GM18502 (cell line): Measurements from ENCODE around the gene MOB3A.
A peak's percentile ranks its signal among the peaks of the same experiment; 100 is the strongest.

Experiments used
- ATAC-seq: cut with Tn5 transposase; IDR thresholded peaks from one replicate; pipeline ENCODE4 v1.9.1; 2021; ENCODE audit warnings: mild to moderate bottlenecking; ENCODE audit not compliant: unreplicated experiment, poor library complexity

Gene MOB3A

DNA sequence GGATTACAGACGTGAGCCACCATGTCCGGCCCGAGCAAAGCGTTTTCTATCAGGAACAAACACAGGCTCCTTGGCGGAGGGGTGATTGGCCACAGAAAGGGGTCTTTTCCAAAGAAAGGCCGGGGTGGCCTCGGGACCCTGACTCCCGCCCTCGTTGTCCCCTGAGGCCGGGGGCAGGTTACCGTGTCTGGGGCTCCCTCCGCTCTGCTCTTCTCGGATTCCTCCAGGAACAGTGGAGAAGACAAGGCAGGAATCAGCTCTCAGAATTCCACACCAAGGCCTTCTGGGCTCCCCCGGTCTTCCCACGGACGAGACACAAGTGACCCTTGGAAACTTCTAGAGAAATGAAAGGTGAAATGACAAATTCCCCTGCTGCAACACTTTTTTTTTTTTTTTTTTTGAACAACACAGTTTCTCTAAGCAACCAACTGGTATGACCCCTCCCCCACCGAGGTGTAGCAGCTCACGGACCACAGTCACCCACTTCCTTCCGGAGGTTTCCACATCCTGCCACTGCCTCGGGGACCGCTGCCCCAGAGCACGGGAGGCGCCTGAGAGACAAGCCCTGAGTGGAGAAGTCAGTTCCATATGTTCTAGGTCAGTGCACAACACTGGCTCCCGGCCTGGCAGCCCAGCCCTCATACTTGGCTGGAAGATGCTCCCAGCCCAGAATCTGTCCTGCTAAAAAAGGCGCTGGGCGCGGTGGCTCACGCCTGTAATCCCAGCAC, 11.0 kb downstream of the MOB3A start:
- ATAC-seq = peak; percentile 40

DNA sequence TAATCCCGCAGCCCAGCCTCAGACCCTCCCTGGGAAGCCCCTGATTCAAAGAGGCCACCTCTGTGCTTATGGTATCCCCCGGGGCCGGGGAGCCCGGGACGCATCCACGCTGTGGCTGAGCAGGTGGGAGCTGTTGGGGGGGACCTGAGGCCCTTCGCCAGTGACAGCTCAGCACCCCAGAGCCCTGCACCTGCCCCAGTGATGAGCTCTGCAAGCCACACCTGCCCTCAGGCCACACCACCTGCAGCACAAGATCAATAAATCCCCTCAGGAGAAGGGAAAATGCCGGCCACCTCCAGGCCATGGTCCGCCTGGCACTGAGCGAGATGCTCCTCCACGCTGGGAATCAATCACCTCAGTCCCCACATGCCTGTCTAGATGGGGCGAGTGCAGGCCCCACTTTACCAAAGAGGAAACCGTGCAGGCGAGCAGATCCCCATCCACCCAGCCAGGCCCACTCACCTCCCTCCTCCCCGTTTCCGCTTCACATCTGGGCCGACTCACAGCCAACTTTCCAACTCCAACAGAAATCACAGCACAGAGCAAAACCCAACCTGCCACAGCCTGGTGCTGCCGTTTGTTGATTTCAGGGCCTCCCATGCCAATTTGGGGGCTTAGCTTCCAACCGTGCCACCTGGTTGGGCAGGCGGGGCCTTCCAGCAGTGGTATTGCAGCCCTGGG, 12.8 kb downstream of the MOB3A start:
- no peak for ATAC-seq

DNA sequence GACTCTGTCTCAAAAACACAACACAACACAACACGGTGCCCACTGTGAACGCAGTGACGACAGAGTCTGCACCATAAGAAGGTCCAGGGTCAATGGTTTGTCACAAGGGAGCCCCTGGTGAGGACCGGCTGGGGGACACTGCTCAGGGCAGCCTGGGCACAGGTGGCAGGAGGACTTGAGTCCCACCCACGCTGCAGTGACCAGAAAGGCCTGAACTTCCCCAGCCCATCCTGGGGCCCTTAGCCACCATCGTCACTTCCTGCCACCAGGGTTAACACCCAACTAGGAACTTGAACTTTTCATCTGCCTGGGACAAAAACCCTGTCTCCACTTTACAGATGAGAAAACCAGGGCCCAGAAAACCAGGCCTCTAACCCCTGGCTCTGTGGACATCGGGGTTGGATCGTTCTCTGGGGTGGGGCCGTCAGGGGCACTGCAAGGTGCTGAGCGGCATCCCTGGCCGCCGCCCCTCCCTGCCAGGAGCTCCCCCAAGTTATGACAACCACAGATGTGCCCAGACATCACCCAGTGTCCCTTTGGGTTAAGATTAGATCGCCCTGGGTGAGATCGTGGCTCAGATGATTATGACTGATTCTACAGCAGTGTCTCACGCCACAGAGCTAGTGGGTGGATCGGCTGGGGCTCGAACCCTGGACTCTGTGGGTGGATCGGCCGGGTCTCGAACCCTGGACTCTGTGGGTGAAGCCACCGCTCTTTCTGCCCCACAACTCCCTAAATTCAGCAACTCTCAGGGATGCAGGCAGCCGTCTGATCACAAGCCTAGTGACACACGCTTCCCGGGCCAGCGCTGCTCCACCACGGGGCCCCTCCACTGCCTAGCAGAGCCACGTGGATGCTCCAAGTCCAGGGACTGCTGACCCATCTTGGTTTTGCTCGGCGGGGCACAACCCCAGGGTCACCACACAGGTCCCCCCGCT, 14.0 kb downstream of the MOB3A start:
- no peak for ATAC-seq

DNA sequence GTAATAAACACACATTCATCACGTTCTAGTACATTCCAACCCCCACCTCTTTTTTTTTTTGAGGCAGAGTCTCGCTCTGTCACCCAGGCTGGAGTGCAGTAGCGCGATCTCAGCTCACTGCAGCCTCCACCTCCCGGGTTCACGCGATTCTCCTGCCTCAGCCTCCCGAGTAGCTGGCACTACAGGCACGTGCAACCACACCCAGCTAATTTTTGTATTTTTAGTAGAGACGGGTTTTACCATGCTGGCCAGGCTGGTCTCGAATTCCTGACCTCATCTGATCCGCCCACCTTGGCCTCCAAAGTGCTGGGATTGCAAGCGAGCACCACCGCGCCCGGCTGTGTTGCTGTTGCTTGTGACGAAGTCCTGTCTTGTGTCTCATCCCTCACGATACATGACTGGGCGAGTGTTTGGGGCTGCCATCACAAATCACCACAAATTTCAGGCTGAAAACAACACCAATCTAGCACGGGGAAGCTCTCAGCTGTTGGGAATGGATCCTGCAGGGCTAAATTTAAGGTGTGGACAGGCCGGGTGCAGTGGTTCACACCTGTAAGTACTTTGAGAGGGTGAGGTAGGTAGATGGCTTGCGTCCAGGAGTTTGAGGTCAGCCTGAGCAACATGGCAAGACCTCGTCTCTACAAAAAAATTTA, 15.7 kb downstream of the MOB3A start:
- no peak for ATAC-seq

DNA sequence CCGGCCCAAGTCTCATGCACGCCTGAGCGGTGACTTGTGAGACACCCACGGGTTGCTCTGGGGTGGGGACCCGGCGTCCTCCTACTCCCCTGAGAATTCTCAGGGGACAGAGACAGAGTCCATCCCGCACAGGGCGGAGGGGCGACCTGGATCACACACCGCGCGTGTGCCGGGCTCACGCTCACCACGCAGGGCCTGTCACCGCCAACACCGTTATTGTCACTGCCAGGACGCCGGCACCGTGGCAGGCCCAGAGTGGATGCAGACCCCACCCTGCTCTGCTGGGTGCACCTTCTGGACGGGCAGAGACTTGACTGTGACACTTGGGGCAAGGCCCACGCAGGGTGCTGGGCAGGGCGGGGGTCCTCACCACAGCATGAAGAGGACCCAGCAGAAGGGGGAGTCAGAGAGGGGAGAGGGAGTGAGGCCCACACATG, 16.2 kb downstream of the MOB3A start:
- ATAC-seq = no peak

DNA sequence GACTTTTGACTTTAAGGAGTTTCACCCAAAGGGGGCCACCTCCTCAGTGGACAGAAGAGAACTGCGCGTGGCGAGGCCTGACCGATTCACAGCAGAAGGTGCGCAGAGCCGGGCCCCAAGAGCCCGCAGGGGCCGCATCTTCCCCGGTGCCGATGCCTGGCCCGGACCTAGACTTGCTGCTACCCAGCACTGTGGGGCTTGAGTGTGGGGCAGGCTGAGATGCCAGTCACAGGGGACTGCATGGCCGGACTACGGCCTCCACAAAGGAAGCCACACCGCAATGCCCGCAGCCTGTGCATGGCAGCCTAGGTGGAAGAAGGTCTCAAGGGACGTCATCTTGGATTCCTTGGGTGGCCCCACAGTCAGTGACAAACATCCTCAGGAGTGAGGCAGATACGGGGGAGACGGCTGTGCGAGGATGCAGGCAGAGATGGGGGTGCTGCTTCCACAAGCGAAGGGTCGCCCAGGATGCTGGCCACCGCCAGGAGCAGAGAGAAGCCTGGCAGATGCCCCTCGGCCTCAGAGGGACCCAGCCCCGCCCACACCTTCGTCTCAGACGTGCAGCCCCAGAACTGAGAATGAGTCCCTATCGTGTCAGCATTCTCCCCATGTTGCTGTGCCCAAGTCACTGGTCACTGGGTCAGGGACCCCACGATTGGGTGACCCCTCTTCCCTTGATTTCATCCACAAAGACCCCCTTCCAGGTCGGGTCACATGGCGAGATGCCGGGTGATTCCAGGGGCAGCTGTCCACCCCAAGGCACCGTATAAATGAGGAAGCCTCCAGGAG, 16.9 kb downstream of the MOB3A start:
- ATAC-seq = no peak

DNA sequence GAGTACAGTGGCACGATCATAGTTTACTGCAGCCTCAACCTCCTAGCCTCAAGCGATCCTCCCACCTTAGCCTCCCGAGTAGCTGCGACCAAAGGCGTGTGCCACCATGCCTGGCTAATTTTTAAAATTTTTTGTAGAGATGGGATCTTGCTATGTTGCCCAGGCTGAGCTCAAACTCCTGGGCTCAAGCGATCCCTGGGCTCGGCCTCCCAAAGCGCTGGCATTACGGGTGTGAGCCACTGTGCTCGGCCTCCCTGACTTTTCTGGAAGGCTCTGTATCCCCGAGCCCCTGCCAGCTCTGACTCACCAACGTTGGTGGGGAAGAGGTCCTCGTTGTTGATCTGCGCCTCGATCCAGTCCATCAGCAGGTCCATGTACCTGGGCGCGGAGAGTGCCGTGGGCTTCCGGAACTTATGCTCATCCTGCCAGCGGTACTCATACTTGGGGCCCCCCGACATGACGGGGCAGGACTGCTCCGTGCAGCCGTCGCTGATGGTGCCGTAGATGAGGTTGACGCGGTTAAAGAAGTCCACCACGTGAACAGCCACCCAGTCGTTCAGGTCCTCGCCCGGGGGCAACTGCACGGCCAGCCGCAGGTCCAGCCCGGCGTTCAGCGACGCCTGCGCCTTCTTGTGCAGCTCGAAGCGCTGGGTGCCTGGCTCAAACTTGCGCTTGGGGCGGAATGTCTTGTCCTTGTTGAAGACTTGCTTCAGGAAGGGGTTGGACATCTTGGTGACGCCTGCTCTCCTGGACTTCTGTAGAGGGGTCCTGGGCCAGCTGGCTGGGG, 18.1 kb downstream of the MOB3A start:
- no peak for ATAC-seq

DNA sequence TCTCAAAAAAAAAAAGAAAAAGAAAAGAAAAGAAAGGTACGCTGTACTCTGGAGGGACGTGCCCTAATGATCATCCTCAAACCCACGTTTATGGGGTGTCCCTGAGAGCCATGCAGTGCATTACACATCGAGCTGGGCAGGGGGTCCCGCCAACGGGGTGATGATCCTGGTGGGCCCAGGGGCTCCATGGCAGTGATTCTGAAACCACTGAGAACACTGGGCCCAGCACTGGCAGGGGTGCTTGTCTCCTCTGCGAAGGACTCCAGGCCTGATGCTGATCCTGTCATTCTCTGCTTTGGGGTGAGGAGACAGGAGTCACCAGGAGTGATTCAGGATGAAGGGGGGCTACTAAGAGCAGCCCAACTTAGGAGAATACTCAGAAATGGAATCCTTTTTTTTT, 18.7 kb downstream of the MOB3A start:
- no peak for ATAC-seq

DNA sequence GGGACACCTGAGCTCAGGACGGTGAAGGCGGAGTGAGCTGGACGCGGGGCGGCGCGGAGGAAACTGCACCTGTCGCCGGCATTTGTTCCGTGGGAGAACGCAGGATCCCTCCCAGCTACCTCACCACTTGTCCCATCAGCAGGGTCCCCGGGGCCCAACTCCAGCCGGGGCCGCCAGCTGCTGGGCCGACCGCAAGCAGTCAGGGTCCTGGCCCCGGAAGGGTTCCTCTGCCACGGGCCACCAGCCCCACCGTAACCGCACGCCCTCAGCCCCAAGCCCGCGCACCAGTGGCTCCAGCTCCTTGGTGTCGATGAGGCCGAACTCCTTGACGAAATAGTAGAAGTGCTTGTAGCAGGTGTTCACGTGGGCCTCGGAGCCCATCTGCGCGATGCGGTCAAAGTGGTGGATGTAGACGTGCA, 19.6 kb downstream of the MOB3A start:
- no peak for ATAC-seq

DNA sequence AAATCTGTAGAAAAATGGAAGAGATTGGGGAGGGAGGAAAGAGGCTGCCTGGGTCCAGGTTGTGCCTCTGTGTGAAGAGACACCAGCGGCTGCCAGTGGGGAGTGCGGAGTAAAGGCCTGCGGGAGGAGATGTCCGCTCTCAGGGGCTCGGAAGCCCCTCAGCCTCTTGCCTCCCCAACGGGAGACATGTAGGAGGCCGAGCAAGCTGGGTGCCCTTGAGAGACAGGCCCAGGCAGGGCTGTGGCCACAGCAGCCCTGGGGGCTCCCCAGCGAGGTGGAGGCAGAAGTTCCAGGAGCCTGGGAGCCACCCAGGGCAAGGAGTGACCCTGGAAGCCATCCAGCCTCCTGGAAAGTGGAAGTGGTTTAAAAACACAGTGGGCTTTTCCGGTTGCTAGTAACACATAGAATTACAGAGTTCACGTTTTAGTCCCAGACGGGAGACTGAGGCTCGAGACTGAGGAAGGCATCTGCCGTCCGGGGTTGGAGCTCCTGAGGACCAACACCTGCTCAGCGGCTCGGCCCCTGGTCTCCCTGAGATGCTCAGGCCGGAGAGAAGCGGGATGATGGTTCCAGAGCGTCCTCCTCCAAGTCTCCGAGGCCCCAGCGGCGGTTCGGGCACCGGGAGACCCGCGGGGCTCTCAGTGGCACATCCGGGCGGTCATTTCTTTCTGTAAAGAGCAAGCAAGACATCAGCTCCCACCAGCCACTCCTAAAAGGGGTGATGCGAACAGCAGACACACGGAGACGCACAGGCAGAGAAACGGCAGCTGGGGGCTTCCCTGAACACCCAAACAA, 23.2 kb downstream of the MOB3A start:
- ATAC-seq = no peak

DNA sequence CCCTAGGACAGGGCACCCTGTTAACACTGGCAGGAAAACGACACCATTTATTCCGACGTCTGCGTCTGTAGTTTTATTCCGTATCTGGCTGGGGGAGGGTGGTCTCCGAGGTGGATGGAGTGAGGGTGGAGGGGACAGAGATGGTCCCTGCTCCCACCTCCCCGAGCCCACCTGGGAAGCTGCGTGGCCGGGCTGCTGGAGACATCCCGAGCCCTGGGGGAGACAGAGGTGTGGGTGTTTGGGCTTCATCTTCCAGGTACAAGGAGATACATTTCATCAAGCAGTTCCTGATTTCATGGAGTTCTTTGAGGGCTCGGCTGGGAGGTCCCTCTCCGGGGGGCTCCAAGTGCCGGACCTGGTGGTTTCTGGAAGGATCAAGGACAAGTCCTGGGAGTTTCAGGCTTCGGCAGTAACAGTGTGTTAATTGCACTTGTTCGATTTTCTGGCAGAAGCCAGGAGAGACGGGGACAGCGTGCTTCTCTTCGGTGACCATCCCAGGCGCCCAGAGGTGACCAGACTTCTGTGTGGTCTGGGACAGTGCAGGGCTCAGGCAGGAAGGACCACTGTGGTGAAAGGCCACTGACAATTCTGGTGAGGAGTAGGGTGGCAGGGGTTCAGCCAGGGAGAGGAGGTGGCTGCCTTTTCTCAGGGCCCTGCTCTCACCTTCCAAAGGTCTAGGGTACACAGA, 25.0 kb downstream of the MOB3A start:
- no peak for ATAC-seq

DNA sequence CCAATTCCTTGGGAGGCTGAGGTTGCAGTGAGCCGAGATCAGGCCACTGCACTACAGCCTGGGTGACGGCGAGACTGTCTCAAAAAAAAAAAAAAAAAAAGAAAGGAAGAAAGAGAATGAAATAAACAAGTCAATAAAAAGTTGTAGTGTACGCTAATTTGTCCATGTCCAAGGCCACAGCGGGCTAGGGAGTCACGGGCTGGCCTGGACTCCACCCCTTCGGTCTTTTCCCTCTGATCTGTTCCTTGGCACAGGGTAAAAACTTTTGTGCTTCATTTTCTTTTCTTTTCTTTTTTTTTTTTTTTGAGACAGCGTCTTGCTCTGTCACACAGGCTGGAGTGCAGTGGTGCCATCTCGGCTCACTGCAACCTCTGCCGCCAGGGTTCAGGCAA, 25.7 kb downstream of the MOB3A start:
- no peak for ATAC-seq

DNA sequence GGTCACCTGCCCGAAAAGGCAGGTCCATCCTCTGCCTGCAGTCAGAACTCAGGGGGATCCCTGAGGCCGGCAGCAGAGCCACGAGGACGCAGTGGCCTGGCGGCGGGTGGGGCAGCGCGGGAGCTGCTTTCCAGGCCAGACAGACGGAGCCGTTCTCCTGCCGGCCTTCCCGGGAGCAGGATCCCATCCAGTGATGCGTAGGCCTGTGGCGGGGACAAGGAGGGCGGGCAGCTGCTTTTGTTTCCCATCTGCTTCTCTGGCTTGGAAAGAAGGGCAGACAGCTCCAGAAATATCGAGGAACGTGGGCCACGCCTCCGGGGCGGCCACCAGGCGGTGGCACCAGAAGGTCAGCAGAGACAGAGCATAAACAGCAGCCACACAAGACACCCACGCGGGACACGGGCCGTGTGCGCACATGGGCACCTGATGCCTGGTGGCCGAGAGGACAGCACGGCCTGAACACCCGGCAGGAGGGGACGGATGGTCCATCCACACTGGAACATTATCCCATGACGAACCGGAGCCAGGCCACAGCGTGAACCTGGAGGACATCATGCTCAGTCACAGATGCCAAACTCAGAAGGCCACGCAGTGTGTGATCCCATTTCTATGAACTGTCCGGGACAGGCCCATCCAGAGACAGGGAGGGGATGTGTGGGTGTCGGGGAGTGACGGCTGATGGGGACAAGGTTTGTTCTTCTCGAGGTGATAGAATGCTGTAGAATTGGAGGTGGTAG, 31.2 kb downstream of the MOB3A start:
- no peak for ATAC-seq

DNA sequence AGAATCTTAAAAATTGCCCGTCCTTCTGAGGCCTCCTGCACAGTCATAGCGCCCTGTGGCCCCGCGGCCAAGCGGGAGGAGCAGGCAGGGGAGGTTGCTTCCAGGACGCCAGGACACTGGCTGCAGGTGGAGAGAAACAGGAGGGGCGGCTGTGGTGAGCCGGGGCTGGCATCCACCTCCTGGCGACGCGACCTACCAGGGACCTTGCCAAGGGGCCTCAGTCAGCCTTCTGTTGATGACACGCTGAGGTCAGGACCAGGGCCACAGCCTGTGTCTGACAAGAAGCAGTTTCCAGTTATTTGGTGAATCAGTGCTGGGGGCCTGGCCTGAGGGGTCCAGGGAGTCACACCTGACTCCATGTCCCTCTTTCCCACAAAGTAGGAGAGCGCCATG, 31.7 kb downstream of the MOB3A start:
- no peak for ATAC-seq

DNA sequence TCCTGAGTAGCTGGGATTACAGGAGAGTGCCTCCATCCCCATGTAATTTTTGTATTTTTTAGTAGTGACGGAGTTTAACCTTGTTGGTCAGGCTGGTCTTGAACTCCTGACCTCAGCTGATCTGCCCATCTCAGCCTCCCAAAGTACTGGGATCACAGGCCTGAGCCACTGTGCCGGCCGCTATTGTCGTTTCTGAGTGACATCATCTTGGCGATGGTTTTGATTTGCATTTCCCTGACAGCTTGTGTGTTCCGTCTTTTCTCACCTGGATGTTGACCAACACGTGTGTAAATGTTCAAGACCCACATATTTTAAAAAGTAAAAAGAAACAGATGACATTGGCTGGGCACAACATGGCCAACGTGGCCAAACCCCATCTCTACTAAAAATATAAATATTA, 32.3 kb downstream of the MOB3A start:
- no peak for ATAC-seq

DNA sequence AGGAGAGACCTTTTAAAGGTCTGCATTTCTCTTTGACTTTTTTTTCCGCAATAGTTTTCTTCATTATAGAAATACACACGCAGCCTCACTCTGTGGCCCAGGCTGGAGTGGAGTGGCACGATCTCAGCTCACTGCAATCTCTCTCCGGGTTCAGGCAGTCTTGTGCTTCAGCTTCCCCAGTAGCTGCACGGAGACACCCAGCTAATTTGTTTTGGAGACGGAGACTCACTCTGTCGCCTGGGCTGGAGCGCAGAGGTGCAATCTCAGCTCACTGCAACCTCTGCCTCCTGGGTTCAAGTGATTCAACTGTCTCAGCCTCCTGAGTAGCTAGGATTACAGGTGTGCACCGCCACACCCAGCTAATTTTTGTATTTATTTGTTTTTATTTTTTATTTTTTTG, 33.4 kb downstream of the MOB3A start:
- ATAC-seq = no peak

DNA sequence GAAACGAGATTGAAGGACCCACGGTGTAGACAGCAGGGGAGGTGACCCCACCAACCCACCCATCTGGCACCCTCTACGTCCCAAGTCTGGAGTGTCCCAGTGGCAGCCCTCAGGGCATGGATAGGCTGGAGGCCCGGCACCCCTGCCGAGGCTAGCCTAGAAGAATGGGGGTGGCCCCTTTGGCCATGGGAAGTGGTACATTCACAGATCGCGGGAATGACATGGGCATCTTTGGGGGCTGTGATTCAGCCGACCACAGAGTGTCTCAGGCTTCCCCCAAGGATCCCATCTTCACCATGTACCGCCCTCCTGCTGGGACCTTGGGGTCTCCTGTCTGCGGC, 33.8 kb downstream of the MOB3A start:
- no peak for ATAC-seq
